GM12878 (cell line): ENCODE data around the gene ACADL. TPM values are rescaled to one million over a fixed set of nuclear protein-coding genes. Genes with fewer than 3 reads are reported as not detected.

Source experiments
- BRCA1 ChIP-seq: IDR thresholded peaks from 2 replicates; pipeline ENCODE4 v1.6.1; 2011; ENCODE audit warnings: low read depth, low read length, improper control_type of control experiment
- FOXM1 ChIP-seq: IDR thresholded peaks from 2 replicates; pipeline ENCODE4 v1.6.1; 2012; ENCODE audit warnings: low read depth, mild to moderate bottlenecking, inconsistent platforms, low read length, moderate library complexity
- IRF4 ChIP-seq: IDR thresholded peaks from 2 replicates; pipeline ENCODE4 v1.6.1; 2011; ENCODE audit warnings: low read depth, low read length
- KAT2A ChIP-seq: conservative IDR thresholded peaks from 2 replicates; pipeline ENCODE4 v1.6.1; 2011; ENCODE audit warnings: low read depth, low read length; ENCODE audit not compliant: control insufficient read depth
- NFXL1 ChIP-seq: fragments of 450-650 bp; IDR thresholded peaks from 2 replicates; pipeline ENCODE4 v1.6.1; 2017; ENCODE audit warnings: antibody characterized with exemption, mild to moderate bottlenecking, borderline replicate concordance
- POU2F2 ChIP-seq: IDR thresholded peaks from 3 replicates; pipeline ENCODE4 v1.6.1; 2011; ENCODE audit warnings: low read depth, mild to moderate bottlenecking, low read length, borderline replicate concordance
- SUPT20H ChIP-seq: IDR thresholded peaks from 2 replicates; pipeline ENCODE4 v1.6.1; 2011; ENCODE audit warnings: low read depth, mild to moderate bottlenecking, low read length, moderate library complexity, borderline replicate concordance; ENCODE audit not compliant: control insufficient read depth
- TCF7 ChIP-seq: IDR thresholded peaks from 2 replicates; pipeline ENCODE4 v1.6.1; 2014; ENCODE audit warnings: antibody characterized with exemption, borderline replicate concordance
- polyA plus RNA-seq, 11 experiments: library from polyadenylated mRNA; depleted of rRNA in 4 of 11; unstranded in 6 of 11; stranded (reverse) in 5 of 11; fragments of >200 nt; fragmentation: Nextera tagmentation in 4 of 11; fragmentation: Illumina TruSeq in 1 of 11; extraction: Ambion mirVana in 4 of 11; extraction: Trizol in 1 of 11; gene quantifications; 1 replicate in 1 of 11; 2 replicates in 10 of 11; pipeline versions ENCODE4 v1.2.1 to v1.2.3, GENCODE V29; 2011 to 2016; ENCODE audit warnings: inconsistent platforms in 2 of 11, missing spikeins in 2 of 11, low read depth in 1 of 11
- total RNA-seq, 4 experiments: library from RNA; depleted of rRNA in 3 of 4; stranded (reverse); fragments of >200 nt in 3 of 4; fragmentation: Illumina TruSeq in 1 of 4; extraction: Trizol in 1 of 4; gene quantifications; 2 replicates each; pipeline versions ENCODE4 v1.2.1 to v1.2.3, GENCODE V29; 2013 to 2021
- TF ChIP-seq, protein P1 (sequence below): fragments of 450-650 bp; IDR thresholded peaks from 2 replicates; pipeline ENCODE4 v1.6.1; 2017; ENCODE audit warnings: mild to moderate bottlenecking, moderate library complexity
- TF ChIP-seq, protein P2 (sequence below): fragments of 450-650 bp; IDR thresholded peaks from 2 replicates; pipeline ENCODE4 v1.6.1; 2014; ENCODE audit warnings: mild to moderate bottlenecking
- TF ChIP-seq, protein P3 (sequence below): IDR thresholded peaks from 2 replicates; pipeline ENCODE4 v1.6.1; 2012; ENCODE audit warnings: low read depth, low read length, improper control_type of control experiment
- TF ChIP-seq, protein P4 (sequence below): fragments of 450-650 bp; IDR thresholded peaks from 2 replicates; pipeline ENCODE4 v1.6.1; 2016; ENCODE audit warnings: mild to moderate bottlenecking, moderate library complexity, borderline replicate concordance
- TF ChIP-seq, protein P5 (sequence below): IDR thresholded peaks from 2 replicates; pipeline ENCODE4 v1.6.1; 2011; ENCODE audit warnings: borderline replicate concordance, low read depth, mild to moderate bottlenecking, moderate library complexity, low read length; ENCODE audit not compliant: insufficient read depth, poor library complexity, severe bottlenecking

Gene ACADL
- total and polyA plus RNA-seq, 10 of the 15 experiments (the other 5 are each of a cell fraction or from before 2014, with no cell fraction given) = not detected

DNA sequence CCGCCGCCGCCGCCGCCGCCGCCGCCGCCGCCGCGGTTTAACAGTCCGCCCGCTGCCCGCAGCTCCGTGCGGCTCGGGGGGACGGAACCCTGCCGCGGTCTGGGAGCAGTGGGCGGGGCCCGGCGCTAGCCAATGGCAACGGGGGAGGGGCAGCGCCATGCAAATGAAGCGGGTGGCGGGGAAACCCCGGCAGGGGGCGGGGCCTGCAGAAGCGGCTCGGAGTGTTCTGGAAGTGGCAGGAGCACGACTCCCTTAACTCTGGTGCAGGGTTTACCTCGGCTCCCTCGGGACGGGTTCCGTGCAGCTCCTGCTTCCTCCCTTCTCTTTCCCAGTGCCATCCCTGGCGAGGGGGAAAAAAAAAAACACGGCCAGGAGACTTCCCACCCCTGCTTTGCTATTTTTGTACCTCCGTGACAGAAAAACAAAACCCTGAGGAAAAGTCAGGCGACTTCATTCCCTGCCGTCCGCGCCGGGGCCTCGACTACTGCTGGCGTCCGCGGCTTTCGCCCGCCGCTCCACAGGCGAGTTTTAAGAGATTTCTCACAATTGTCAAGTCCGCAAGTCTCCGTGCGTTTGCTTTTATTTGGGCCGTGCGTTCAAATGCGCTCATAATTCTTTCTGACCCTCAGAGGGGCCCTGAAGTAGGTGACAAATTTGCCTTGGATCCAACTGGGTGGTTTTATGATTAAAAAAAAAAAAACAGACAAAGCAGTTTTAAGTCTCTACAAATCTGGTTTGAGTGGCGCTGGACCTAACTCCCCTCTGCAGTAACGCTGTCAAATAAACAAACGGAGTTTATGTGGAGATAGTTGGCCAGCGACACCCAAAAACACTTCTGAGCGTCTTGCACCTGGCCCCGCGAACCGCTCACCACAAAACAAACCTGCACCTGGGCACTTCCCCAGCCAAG, 53.7 kb downstream of the ACADL start, which contains the start of gene KANSL1L (continued):
- TF ChIP-seq, protein P1, sequence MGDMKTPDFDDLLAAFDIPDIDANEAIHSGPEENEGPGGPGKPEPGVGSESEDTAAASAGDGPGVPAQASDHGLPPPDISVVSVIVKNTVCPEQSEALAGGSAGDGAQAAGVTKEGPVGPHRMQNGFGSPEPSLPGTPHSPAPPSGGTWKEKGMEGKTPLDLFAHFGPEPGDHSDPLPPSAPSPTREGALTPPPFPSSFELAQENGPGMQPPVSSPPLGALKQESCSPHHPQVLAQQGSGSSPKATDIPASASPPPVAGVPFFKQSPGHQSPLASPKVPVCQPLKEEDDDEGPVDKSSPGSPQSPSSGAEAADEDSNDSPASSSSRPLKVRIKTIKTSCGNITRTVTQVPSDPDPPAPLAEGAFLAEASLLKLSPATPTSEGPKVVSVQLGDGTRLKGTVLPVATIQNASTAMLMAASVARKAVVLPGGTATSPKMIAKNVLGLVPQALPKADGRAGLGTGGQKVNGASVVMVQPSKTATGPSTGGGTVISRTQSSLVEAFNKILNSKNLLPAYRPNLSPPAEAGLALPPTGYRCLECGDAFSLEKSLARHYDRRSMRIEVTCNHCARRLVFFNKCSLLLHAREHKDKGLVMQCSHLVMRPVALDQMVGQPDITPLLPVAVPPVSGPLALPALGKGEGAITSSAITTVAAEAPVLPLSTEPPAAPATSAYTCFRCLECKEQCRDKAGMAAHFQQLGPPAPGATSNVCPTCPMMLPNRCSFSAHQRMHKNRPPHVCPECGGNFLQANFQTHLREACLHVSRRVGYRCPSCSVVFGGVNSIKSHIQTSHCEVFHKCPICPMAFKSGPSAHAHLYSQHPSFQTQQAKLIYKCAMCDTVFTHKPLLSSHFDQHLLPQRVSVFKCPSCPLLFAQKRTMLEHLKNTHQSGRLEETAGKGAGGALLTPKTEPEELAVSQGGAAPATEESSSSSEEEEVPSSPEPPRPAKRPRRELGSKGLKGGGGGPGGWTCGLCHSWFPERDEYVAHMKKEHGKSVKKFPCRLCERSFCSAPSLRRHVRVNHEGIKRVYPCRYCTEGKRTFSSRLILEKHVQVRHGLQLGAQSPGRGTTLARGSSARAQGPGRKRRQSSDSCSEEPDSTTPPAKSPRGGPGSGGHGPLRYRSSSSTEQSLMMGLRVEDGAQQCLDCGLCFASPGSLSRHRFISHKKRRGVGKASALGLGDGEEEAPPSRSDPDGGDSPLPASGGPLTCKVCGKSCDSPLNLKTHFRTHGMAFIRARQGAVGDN = no peak
- TF ChIP-seq POU2F2 (peak; percentile 93), SUPT20H (no peak), IRF4 (no peak), KAT2A (no peak), TCF7 (no peak), NFXL1 (no peak), BRCA1 (no peak), FOXM1 (no peak)
- TF ChIP-seq, protein P2, sequence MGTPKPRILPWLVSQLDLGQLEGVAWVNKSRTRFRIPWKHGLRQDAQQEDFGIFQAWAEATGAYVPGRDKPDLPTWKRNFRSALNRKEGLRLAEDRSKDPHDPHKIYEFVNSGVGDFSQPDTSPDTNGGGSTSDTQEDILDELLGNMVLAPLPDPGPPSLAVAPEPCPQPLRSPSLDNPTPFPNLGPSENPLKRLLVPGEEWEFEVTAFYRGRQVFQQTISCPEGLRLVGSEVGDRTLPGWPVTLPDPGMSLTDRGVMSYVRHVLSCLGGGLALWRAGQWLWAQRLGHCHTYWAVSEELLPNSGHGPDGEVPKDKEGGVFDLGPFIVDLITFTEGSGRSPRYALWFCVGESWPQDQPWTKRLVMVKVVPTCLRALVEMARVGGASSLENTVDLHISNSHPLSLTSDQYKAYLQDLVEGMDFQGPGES = no peak
- TF ChIP-seq, protein P3, sequence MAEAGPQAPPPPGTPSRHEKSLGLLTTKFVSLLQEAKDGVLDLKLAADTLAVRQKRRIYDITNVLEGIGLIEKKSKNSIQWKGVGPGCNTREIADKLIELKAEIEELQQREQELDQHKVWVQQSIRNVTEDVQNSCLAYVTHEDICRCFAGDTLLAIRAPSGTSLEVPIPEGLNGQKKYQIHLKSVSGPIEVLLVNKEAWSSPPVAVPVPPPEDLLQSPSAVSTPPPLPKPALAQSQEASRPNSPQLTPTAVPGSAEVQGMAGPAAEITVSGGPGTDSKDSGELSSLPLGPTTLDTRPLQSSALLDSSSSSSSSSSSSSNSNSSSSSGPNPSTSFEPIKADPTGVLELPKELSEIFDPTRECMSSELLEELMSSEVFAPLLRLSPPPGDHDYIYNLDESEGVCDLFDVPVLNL = no peak
- TF ChIP-seq, protein P4, sequence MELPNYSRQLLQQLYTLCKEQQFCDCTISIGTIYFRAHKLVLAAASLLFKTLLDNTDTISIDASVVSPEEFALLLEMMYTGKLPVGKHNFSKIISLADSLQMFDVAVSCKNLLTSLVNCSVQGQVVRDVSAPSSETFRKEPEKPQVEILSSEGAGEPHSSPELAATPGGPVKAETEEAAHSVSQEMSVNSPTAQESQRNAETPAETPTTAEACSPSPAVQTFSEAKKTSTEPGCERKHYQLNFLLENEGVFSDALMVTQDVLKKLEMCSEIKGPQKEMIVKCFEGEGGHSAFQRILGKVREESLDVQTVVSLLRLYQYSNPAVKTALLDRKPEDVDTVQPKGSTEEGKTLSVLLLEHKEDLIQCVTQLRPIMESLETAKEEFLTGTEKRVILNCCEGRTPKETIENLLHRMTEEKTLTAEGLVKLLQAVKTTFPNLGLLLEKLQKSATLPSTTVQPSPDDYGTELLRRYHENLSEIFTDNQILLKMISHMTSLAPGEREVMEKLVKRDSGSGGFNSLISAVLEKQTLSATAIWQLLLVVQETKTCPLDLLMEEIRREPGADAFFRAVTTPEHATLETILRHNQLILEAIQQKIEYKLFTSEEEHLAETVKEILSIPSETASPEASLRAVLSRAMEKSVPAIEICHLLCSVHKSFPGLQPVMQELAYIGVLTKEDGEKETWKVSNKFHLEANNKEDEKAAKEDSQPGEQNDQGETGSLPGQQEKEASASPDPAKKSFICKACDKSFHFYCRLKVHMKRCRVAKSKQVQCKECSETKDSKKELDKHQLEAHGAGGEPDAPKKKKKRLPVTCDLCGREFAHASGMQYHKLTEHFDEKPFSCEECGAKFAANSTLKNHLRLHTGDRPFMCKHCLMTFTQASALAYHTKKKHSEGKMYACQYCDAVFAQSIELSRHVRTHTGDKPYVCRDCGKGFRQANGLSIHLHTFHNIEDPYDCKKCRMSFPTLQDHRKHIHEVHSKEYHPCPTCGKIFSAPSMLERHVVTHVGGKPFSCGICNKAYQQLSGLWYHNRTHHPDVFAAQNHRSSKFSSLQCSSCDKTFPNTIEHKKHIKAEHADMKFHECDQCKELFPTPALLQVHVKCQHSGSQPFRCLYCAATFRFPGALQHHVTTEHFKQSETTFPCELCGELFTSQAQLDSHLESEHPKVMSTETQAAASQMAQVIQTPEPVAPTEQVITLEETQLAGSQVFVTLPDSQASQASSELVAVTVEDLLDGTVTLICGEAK = no peak
- TF ChIP-seq, protein P5, sequence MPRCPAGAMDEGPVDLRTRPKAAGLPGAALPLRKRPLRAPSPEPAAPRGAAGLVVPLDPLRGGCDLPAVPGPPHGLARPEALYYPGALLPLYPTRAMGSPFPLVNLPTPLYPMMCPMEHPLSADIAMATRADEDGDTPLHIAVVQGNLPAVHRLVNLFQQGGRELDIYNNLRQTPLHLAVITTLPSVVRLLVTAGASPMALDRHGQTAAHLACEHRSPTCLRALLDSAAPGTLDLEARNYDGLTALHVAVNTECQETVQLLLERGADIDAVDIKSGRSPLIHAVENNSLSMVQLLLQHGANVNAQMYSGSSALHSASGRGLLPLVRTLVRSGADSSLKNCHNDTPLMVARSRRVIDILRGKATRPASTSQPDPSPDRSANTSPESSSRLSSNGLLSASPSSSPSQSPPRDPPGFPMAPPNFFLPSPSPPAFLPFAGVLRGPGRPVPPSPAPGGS = no peak
